ENCODE measurements around the gene LSM4.

Gene LSM4

GRCh38 chr19:18292810-18293641, 29.9 kb downstream of the LSM4 start:
- DNase-seq (ENCODE audit: low read depth, low spot score): no peak

- DNase-seq (ENCODE audit: low read depth, low spot score): no peak
These were observed 30.4 kb downstream of the LSM4 start for GRCh38 chr19:18292462-18292809.

DNA sequence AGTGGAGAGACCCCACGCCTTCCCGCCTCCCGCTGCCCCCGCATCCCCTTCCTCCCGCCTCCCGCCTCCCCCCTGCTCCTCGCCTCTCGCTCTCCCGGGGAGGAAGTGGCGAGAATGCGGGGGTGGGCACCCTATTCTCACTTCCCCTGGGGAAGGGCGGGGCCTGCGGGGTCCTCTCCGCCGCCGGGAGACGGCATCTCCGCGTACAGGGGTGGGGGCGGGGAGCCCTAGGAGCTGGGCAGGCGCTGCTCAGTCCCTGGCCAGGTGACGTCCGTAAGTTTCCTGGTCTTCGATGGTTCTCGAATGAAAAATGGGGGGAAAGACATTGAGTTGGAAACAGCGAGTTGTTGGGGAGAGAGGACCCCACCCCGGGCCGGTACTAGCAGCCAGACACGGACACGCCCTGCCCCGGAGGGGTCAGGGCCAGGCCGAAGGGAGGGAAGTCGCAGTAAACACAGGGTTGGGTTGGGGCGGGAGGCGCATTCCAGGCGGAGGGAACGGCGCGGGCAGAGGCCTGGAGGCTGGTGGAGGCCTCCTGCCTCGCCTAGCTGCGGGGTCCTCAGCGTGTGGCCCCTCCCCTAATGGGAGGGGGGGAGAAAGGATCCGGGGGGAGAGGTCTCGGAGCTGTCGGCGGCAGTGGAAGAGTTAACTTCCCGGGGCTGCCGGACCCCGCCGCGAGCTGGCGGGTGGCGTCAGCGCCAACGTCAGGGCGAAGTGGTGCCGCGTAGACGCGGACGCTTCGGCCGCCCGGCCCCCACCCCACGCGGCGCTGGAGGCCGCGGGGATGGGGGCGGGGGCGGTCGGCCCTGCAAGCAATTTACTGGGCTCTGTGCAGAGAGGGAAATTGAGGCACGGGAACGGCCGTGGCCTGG, 31.1 kb downstream of the LSM4 start:
- DNase-seq (ENCODE audit: low read depth, low spot score): no peak

DNA sequence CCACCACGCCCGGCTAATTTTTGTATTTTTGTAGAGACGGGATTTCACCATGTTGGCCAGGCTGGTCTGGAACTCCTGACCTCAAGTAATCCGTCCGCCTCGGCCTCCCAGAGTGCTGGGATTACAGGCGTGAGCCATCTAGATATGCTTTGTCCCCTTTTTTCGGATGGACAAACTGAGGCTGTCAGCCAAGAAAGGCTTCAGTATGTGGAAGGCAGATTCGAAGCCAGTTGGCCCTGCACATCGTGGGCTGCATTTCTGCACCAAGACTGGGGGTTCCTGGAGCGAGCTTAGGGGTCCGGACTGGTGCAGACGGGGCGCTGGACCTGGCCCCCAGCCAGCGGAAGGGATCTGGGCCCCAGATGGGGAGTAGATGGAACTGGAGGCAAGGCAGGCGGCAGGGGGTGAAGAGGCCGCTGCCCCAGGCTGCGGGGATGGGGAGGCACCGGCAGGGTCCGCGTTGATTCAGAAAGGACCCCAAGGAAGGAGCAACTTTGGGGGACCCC, 31.8 kb downstream of the LSM4 start:
- no peak for DNase-seq (ENCODE audit: low read depth, low spot score)

GRCh38 chr19:18290302-18291018, 32.4 kb downstream of the LSM4 start:
- DNase-seq (ENCODE audit: low read depth, low spot score): no peak

DNA sequence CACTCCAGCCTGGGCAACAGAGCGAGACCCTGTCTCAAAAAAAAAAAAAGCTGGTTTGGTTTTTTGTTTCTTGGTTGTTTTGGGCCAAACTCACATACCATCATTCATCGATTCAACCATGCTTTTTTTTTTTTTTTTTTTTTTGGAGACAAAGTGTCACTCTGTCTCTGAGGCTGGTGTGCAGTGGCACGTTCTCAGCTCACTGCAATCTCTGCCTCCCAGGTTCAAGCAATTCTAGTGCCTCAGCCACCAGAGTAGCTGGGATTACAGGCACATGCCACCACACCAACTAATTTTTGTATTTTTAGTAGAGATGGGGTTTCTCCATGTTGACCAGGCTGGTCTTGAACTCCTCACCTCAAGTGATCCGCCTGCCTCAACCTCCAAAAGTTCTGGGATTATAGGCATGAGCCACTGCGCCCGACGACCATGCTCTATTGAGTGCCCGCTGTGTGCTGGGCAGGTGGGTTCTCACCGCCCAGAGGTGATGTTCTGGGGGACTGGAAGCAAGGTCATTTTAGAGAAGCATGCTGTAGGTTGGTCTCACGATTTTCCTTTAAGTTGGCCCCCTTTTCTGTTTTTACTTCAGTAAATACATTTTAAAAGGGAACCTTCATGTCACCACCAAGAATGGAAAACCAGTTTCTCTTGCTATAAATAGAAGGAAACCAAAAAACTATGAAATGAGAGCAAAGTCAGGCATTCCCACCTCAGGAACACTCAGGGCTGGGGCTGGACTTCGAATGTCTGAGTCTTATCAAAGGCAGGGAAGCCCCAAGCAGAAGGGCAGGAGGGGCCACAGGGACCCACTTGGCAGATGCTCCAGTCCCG, 33.2 kb downstream of the LSM4 start:
- DNase-seq (ENCODE audit: low read depth, low spot score): no peak

GRCh38 chr19:18287836-18288772, 34.8 kb downstream of the LSM4 start:
- no peak for DNase-seq (ENCODE audit: low read depth, low spot score)

DNA sequence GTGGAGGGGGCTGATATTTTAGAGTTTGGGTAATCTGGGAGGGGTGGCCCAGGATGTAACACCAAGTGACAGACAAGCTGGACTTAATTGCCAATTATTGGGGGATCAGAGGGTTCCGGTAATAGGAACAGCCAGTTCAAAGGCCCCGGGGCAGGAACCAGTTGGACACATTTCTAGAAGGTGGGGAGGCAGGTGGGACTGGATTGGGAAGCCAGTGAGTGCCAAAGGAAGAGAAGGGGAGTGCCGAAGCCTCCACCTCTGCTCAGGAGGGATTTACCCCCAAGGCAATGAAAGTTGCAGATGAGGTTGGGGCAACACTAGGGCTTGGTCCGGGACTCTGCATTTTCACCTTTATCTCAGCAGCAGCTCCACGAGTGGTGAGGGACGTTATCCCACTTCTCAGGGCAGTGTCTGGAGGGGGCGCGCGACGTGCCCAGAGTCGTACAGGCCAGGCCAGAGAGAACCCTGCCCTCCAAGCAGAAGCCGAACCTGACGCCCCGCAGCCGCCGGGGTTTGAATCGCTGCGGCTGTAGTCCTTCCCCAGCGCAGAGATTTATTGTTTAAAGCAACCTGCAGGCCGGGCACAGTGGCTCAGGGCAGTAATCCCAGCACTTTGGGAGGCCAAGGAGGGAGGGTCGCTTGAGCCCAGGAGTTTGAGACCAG, 35.8 kb downstream of the LSM4 start:
- DNase-seq (ENCODE audit: low read depth, low spot score): no peak

GRCh38 chr19:18284712-18285360, 38.0 kb downstream of the LSM4 start:
- no peak for DNase-seq (ENCODE audit: low read depth, low spot score)

DNA sequence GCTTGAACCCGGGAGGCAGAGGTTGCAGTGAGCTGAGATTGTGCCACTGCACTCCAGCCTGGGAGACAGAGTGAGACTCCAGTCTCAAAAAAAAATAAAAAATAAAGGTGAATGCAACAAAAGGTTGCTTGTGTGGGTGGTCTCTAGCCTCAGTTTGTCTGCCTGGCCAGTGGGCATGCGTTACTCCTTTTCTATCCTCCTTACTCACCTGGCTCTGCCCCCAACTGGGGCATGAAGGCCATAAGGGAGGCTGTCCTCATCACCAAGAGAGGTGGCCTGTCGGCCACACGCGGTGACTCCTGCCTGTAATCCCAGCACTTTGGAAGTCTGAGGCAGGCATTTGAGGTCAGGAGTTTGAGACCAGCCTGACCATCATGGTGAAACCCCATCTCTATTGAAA, 39.5 kb downstream of the LSM4 start:
- DNase-seq (ENCODE audit: low read depth, low spot score): no peak

DNA sequence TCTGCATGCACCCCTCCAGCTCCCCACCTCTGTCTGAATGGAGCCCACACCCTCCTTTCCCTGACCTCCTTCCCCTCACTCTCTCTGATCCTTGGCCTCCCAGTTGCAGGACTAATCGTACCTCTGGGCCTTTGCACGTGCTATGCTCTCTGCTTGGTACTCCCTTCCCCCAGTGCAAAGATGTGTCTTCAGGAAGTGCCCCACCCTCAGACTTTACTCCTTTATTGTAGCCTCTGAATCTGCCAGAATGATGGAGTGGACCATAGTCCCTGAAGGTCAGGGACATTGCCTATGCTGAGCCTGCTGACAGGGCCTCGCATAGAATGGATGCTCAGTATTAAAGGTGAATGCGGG, 40.1 kb downstream of the LSM4 start:
- DNase-seq (ENCODE audit: low read depth, low spot score): no peak

DNA sequence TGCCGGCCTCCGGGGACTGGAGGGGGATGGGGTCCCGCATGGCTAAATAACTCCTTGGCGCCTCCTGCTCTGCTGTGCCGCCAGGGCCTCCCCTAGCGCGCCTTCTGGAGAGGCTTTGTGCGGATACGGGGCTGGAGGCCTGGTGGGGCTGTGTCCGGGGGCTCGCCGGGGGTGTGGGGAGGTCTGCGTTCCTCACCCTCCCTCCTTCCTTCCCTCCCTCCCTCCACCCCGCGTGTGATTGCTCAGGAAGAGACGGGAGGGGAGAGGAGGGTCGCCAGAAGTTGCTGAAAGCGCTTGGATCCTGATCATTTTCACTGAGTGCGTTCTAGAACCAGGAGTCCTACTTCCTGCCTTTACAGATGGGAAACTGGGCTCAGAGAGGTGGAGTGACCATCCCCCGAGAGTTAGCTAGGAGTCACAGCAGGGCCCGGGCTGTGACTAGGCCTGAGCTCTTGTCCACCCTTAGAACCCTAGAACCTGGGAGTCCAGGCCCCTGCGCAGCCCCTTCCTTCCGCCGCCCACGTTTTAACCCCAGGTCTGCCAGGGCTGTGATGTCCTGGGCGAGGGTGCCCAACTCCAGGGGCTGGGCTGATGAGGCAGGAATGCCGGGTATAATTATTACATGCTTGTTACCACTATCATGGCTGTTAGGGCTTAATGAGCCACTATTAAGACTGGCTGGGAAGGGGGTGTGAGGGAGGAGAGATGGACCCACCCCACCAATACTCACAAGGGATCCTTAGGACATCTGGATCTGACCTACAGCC, 40.7 kb downstream of the LSM4 start:
- DNase-seq (ENCODE audit: low read depth, low spot score): no peak

GRCh38 chr19:18281082-18282020, 41.5 kb downstream of the LSM4 start, which contains the start of gene JUND:
Gene JUND (minus strand): TSS chr19:18281622. CDS start chr19:18281484, 138 bp downstream.
- DNase-seq (ENCODE audit: low read depth, low spot score): peak; percentile 92

- DNase-seq (ENCODE audit: low read depth, low spot score): no peak
These were observed 42.4 kb downstream of the LSM4 start for GRCh38 chr19:18280247-18281081.

GRCh38 chr19:18279516-18280246, 43.2 kb downstream of the LSM4 start:
- peak; percentile 85 for DNase-seq (ENCODE audit: low read depth, low spot score)

GRCh38 chr19:18279266-18279515, 43.7 kb downstream of the LSM4 start:
- DNase-seq (ENCODE audit: low read depth, low spot score): no peak

Data from brain pericyte (primary cell).